Islet of Langerhans (tissue), 1 donor: ENCODE measurements around the gene RBM19.
"Not testable (repeated sequence)": the region's sequence is repeated elsewhere in the genome, so short reads cannot be mapped to it uniquely, and the experiment has no call there.

Source experiments
- FAIRE-seq: peaks from one replicate; lab custom pipeline; 2011; peaks lifted over from hg19 to GRCh38; lab: Jason Lieb, UNC

The RBM19 gene

GRCh38 chr12:113965951-113966797 is at the start of gene RBM19:
Gene RBM19 (minus strand): TSS chr12:113966325. CDS start chr12:113966227, 98 bp downstream.
- FAIRE-seq = peak; percentile 87

GRCh38 chr12:114015851-114016250 is 49.7 kb upstream of the RBM19 start:
- no peak for FAIRE-seq

- FAIRE-seq = no peak
These were observed 47.6 kb upstream of the RBM19 start for GRCh38 chr12:114013575-114014345.

- no peak for FAIRE-seq
These were observed 46.8 kb upstream of the RBM19 start for GRCh38 chr12:114012744-114013431.

- FAIRE-seq = no peak
These were observed 45.6 kb upstream of the RBM19 start for GRCh38 chr12:114011711-114012110.

GRCh38 chr12:114006482-114007425 is 40.6 kb upstream of the RBM19 start:
- FAIRE-seq = no peak

- no peak for FAIRE-seq
These were observed 38.3 kb upstream of the RBM19 start for GRCh38 chr12:114004402-114004801.

- no peak for FAIRE-seq
These were observed 37.2 kb upstream of the RBM19 start for GRCh38 chr12:114003286-114003685.

- no peak for FAIRE-seq
These were observed 35.6 kb upstream of the RBM19 start for GRCh38 chr12:114001511-114002340.

GRCh38 chr12:114000861-114001260 is 34.7 kb upstream of the RBM19 start:
- FAIRE-seq = no peak

- not testable (repeated sequence) for FAIRE-seq
These were observed 34.1 kb upstream of the RBM19 start for GRCh38 chr12:114000261-114000660.

GRCh38 chr12:113997365-113997764 is 31.2 kb upstream of the RBM19 start:
- no peak for FAIRE-seq

GRCh38 chr12:113996026-113996425 is 29.9 kb upstream of the RBM19 start:
- FAIRE-seq = no peak

GRCh38 chr12:113994051-113994450 is 27.9 kb upstream of the RBM19 start:
- no peak for FAIRE-seq

- FAIRE-seq = not testable (repeated sequence)
These were observed 26.6 kb upstream of the RBM19 start for GRCh38 chr12:113992751-113993150.

GRCh38 chr12:113991224-113992044 is 25.3 kb upstream of the RBM19 start:
- FAIRE-seq = no peak

- FAIRE-seq = no peak
These were observed 24.4 kb upstream of the RBM19 start for GRCh38 chr12:113990250-113991223.

GRCh38 chr12:113988976-113989375 is 22.9 kb upstream of the RBM19 start:
- FAIRE-seq = no peak

GRCh38 chr12:113988064-113988451 is 21.9 kb upstream of the RBM19 start:
- FAIRE-seq = no peak
